GM21528 (cell line): ENCODE data around the gene SLC25A13.
"Not testable (repeated sequence)": the region's sequence is repeated elsewhere in the genome, so short reads cannot be mapped to it uniquely, and the experiment has no call there.

Experiments
- ATAC-seq: cut with Tn5 transposase; IDR thresholded peaks from one replicate; pipeline ENCODE4 v1.9.1; 2021; ENCODE audit warnings: mild to moderate bottlenecking, moderate library complexity; ENCODE audit not compliant: unreplicated experiment, low FRiP score

Gene SLC25A13

DNA sequence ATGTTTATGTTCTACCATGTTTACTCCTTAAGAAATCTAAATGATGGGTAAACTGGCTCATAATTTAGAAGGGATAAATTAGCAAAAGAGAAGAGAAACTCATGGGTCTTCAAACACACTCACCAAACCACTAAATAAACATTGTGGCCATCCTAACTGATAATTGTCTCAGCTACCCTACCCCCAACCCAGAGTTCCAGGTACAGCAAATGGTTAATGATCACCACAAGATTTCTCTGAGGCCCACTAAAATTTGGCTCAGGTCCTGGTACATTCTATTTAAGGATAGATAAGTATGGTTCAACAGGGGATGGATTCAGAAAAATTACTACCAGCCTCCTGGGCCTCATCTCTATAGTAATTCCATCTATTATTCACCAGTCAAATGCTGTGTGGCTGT is 21.4 kb downstream of the SLC25A13 start:
- no peak for ATAC-seq

DNA sequence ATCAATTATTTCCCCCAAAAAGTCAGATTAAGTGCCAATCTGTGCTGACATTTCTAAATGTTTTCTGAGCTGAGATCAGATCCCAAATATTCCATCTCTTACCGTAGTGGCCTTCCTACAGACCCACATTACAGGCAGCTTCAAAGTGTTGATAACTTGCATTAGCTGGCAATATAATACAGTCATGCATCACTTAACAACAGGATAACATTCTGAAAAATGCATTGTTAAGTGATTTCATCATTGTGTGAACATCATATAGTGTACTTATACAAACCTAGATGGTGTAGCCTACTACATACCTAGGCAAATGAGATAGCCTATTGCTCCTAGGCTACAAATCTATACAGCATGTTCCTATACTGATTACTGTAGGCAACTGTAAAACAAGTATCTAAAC is 22.4 kb downstream of the SLC25A13 start:
- no peak for ATAC-seq

DNA sequence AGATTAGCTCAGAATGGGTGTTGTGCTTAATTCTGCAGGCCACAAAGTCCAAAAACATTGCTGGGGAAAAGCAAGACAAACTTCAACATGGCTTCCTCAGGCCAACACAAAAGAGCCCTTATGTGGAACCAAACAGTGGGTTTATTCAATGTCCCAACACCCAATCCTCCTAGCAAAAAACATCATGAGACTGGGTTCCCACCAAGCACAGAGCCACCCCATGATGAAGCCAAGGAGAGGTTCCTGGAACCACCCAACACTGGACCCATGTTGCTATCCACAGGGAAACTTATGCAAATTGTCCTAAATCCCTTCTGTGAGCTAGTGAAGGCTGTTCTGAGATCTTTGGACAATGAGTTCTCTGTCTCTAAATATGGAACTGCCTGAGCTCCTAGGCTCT is 24.0 kb downstream of the SLC25A13 start:
- no peak for ATAC-seq

DNA sequence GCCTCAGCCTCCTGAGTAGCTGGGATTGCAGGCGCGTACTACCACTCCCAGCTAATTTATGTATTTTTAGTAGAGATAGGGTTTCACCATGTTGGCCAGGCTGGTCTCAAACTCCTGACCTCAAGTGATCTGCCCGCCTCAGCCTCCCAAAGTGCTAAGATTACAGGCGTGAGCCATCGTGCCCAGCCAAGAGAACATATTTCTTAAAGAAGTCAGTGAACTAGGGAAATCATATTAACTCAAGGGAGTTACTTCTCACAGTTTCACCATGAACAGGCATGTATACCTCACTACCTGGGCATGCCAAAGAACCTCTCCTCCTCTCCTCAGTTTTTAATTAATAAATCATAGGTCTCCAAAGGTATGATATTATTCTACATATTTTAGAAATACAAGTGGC is 24.5 kb downstream of the SLC25A13 start:
- ATAC-seq, result not testable (repeated sequence)

DNA sequence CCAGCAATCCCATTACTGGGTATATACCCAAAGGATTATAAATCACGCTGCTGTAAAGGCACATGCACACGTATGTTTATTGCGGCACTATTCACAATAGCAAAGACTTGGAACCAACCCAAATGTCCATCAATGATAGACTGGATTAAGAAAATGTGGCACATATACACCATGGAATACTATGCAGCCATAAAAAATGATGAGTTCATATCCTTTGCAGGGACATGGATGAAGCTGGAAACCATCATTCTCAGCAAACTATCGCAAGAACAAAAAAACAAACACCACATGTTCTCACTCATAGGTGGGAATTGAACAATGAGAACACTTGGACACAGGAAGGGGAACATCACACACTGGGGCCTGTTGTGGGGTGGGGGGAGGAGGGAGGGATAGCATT is 28.0 kb downstream of the SLC25A13 start:
- ATAC-seq, result not testable (repeated sequence)

DNA sequence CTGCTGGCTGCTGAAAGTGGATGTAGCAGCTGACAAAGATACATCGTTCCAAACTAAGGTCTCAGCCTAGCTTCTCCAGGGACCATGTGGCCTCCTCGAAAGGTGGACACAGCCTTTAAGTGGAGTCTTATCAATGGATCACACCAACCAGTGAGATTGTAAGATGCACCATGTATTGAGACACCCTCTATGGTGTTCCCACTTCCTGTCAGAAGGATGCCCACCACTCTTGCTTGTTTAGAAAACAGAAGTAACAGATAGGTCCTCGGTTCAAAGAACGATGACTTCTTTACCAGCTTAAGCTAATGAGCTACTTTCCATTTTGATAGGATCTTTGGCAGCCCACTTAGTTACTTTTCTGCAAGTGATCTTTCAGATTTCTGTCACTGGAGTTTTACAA is 34.3 kb downstream of the SLC25A13 start:
- ATAC-seq, result peak; percentile 5

DNA sequence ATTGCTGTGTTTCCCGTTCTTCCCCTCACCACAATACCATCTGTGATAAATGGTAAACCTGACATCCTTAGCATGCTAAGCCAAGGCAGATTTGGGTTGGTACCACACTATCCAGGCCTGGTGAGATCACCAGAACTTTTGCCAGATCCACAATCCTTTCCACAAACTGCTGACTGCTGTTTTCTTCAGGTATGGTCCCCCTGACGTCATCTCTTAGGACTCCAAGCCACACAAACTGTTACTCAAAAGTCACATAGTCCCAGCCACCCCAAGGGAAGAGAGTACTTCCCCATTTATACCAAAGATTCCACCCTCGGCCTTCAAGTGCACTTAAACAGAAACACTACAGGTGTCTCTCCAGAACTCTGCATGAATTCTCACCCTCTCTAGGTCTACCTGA is 34.8 kb downstream of the SLC25A13 start:
- peak; percentile 51 for ATAC-seq

DNA sequence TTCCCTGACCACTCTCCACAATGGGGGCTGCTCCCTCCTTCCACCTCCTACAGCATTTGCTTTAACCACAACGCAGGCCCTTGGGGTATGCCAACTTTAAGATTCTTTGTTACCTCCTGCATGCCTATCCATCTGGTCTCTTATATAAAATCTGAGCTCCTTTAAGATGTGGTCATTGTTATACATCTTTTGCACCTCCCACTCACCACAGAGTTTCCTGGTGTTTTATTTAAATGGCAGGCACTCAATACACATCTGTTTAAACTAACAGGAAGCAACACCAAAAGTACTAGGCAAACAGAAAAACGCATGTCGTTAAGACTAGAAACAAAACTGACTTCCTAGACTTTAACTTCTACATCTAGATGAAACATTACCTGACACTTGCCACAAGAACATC is 36.3 kb downstream of the SLC25A13 start:
- ATAC-seq, result peak; percentile 91

DNA sequence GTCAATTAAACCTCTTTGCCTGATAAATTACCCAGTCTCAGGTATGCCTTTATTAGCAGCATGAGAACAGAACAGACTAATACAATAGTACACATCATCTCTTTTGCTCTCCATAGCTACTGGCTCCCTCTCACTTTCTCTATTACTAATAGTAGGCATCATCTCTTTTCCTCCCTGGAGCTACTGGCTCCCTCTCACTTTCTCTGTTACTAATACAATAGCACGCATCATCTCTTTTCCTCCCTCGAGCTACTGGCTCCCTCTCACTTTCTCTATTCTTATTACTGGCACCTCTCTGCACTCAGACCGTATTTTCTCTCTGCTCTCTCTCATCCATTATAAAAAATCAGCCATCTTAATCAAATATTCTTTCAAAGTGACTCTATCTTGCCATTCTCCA is 37.1 kb downstream of the SLC25A13 start:
- ATAC-seq, result no peak

DNA sequence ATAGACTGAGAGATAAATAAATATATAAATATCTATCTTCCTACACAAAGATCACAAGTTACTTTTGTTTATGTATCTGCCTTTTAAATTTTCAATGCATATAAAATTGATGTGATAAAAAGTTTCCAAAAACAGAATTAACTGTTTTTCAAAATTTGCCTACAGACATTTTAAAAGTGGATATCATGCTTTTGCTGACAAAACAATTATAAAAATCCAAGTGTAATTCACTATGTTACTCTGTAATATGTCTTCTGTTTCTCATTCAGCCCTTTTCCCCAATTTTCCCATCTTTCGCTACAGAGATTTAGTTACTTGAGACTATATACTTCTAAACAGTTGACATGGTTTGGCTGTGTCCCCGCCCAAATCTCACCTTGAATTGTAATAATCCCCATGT is 37.7 kb downstream of the SLC25A13 start:
- no peak for ATAC-seq

DNA sequence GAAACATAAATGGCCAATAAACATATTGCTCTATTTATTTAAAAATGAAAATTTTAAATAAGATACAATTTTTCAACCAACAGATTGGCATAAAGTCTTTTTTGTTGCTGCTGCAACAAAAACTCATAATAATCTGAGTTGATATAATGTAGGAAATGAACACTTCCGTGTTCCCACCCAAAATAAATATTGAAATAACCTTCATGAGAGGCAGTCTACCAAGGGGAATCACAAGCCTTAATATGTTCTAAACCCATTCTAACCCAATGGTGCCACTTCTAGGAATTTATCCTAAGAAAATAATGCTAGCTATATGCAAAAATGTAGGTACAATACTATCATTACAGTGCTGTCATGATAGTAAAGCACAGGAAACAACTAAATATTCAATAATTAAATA is 39.1 kb downstream of the SLC25A13 start:
- no peak for ATAC-seq

DNA sequence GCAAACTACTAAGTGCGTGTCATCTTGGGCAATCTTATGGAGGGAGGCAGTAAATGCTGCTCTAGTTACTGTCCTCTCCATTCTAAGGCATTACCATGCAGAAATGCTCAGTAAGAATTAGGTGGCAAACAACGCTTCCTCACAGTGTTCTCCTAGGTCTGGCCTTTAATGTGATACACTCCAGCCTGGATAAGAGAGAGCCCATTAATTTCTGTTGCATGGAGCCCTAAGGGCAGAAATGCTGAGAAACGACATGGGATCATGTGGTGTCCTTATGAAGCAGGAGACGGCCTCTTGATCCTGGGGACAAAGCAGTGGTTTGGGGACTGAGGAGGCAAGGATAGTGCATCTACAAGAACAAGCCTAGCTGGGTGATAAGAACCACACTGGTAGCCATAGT is 44.0 kb downstream of the SLC25A13 start:
- ATAC-seq, result no peak

DNA sequence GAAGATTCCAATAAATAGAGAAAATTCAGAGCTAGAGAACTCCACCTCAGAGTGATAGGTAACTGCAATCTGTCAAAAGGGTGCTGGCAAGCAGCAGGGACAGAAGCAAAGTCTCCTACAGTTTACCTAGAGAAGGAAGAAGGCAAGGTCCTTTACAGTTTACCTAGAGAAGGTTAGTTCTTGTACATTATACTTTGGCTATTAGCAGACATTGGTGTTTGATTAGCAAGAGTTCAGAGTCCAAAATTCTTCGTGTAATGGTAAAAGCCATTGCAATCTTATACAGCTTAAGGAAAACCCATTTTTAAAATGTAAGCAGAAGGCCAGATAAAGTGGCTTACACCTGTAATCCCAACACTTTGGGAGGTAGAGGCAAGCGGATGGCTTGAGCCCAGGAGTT is 45.9 kb downstream of the SLC25A13 start:
- no peak for ATAC-seq

DNA sequence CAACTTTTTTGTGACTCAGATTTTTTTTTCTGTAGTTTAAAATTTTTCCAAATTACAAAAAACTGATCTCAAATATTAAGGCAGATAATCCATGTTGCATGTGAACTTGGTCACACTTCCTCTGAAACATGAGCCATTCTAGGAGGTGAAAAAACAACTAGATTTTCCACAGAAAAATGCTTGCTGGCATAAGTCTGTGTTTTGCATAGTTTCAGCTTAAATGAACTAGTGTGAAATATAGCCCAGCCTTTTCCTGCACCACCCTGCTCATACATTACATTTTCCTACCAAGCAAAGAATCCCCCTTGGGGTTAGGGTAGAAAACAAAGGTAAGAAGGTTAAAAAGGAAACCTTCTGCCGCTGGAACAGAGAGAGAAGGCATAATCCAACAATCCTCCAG is 48.2 kb downstream of the SLC25A13 start:
- ATAC-seq, result no peak

DNA sequence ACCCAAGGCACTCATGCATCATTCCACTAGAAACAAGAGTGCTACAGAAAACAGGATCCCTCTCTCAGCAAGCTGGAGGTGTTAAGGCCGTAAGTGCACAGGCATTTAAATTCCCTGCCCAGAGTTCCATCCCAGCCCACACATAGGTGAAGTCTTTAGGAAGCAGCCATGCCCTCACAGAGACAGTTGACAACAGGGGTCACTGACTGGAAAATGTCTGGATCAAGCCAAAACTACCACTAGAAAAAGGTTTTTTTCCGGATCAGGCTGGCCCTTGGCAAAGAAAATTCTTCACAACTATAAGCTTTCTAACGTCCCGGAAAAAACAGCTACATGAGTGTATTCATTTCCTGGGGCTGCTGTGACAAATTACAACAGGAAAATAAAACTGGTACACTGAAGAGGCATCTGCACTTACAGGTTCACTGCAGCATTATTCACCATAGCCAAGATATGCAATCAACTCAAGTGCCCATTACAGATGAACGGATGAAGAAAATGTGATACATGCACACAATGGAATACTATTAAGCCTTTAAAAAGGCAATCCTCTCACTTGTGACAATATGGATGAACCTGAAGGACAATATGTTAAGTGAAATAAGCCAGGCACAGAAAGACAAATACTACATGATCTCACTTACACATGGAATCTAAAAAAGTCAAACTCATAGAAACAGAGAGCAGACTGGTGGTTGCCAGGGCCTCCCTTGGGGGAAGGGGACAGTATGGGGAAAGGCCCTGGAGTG is 52.5 kb downstream of the SLC25A13 start:
- ATAC-seq, result no peak

DNA sequence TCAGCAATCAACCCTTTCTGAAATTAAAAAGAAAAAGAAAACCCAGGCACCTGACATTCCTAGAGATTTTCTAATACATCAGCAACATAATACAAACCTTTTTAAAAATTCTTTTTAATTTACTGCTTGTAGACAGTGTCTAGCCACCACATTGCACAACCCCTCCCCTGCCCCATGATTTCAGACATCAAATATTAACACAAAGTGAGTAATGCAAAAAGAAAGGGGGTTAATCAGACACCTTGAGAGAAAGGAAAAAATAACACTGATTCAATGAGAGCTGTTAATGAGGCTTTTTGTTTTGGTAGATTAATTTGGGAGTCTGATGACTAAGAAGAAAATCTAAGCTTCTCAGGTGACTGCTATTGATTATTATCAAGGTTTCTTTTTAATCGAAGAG is 55.3 kb downstream of the SLC25A13 start:
- ATAC-seq, result no peak

DNA sequence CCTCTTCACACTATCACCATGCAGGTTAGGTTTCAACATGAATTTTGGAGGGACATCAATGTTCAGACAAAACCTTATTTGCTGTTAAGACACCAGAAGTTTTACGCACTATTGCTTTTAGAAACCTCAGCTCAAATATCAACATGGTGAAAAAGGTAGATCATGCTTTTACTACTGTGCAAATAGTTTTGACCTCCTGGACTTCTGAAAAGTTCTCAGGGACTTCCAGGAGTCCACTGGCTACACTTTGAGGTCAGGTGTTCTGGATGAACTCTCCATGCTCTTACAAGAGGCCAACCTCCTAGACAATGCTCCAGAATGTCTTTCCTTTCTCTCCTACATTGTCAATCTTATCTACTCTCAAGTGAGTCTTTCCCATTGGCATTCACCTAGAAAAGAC is 55.9 kb downstream of the SLC25A13 start:
- no peak for ATAC-seq

DNA sequence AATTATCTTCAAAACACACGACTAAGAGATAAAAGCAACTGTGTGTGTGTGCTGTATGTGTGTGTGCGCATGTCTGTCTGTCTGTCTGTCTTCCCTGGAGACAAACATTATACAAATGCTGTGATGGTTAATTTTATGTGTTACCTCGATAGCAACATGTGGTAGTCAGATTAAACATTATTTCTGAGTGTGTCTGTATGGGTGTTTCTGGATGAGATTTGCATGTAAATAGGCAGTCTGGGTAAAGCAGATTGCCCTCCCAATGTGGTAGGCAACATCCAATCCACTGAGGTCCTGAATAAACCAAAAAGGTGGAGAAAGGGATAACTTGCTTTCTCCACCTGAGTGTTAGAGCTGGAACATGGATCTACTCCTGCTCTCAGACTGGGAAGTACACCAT is 67.9 kb downstream of the SLC25A13 start:
- ATAC-seq, result no peak

DNA sequence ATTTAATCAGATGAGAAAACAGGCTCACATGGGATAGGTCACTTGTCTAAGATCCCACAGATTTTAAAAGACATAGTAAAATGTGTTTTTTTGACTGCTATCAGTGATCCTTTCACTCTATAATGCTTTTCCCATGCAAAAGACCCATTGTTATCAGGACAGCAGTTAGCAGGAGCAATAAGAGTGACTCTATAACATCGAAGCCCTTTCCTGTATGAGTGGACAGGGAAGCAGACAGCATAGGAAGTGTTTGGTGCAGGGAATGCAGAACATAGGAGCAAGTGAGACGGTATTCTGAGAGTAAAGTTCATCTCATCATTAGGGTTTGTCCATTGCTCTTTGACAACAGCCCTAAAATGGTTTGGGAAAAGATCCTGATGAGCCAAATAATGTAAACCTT is 68.5 kb downstream of the SLC25A13 start:
- no peak for ATAC-seq

DNA sequence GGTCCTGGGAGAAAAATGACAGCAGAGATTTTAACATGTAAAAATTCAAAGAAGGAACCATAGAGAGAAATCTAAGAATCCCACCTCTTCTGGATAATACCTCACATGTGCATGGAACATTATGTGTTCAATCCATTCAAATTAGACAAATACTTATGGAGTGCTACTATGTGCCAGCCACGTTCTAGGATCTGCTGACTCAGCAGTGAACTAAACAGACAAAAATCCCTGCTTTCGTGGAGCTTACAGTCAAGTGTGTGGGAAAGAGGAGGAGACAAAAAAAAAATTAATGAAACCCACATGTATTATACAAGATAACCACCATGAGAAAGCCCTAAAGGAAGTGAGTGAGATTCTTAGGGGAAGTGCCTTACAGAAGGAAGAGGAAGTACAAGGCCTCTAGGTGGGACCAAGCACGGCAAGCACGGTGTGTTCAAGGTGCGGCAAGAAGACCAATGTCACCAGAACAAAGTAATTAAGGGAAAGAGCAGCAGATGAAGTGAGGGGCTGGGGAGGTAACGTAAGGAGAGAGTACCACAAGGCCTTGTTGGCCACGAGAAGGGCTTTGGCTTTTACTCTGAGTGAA is 71.0 kb downstream of the SLC25A13 start:
- ATAC-seq, result no peak

DNA sequence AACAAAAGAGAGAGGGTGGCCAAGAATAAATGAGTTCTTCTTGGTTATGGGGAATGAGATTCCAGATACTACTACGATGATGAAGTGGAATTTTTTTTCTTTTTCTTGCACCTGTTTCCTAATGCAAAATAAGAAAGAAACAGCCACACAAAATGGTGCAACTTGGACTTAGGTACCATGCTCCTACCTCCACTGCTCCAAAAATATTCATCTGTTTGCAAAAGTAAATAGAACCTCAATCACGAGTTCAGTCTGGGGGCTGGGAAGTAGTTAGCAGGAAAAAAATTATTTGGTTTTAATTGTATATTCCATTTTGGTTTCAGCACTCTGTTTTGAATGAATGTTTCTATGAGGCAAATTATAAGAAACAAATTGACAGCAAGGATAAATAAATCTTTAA is 73.5 kb downstream of the SLC25A13 start:
- no peak for ATAC-seq

DNA sequence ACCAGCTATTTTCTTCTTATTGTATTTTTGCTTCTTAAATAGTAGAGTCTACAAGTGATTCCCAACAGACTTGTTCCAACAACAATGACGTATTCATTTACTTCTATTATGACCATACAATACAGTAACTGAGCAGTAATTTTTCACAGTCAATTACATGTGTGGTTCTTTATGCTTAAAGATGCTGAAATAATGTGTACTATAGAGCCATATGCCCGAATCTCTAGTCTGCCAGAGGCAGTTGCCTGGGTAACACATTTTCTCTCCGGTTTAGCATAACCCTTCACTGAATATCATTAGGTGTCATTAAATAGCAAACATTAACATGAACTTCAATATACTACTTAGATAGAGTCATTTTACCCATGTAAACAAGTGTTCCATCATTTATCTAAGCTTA is 75.0 kb downstream of the SLC25A13 start:
- no peak for ATAC-seq

DNA sequence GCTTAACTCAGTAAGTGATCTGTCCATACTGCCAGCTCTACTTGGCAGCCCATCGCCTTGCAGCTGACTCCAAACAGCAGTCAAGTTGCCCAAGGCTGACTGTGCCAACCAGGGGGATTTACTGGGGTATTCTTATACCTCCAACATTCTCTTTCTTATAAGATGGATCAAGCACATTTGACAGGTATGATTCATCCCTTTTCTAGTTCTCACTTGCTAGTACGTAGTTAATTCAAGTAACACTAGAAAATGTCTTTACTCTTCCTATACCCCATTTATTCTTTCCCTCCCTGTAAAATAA is 77.0 kb downstream of the SLC25A13 start:
- ATAC-seq, result no peak
